IMR-90 (cell line): ENCODE measurements around the gene MACROD1. TPM values are rescaled to one million over a fixed set of nuclear protein-coding genes. Genes with fewer than 3 reads are reported as not detected.

Experiments used
- ATAC-seq: fragments of 200-7000 bp; cut with Tn5 transposase; 2 replicates; pipeline ENCODE4 v1.9.1; 2020; ENCODE audit warnings: low read depth, mild to moderate bottlenecking, moderate library complexity
- BruUV-seq: library from RNA; stranded (reverse); fragments of 400-500 nt; replicated peaks from 2 replicates; lab custom pipeline; 2021; lab: Mats Ljungman, UMichigan
- CTCF ChIA-PET: fragments of 300-600 bp; formaldehyde crosslinking; extraction: SDS; loops from one replicate; lab custom pipeline; 2021; ENCODE audit warnings: antibody characterized with exemption; lab: Yijun Ruan, JAX
- POLR2A ChIA-PET: fragments of 300-600 bp; sonication (Branson Sonifier 250); formaldehyde crosslinking; loops from one replicate; lab custom pipeline; 2022; ENCODE audit warnings: antibody characterized with exemption; ENCODE audit not compliant: unreplicated experiment; lab: Charles Lee
- DNase-seq: peaks from one replicate; pipeline ENCODE4 v3.0.0; 2013
- H2AFZ ChIP-seq: replicated peaks from 2 replicates; pipeline ENCODE3; 2013; ENCODE audit warnings: low read length, mild to moderate bottlenecking; ENCODE audit not compliant: poor library complexity
- H2AK5ac ChIP-seq: 2 replicates; pipeline ENCODE4 v1.6.1; 2013; ENCODE audit warnings: low read depth, low read length, inconsistent platforms
- H2AK9ac ChIP-seq: replicated peaks from 2 replicates; pipeline ENCODE3; 2013; ENCODE audit warnings: mild to moderate bottlenecking, low read depth, low read length, moderate library complexity; ENCODE audit not compliant: poor library complexity
- H2BK120ac ChIP-seq: 2 replicates; pipeline ENCODE4 v1.6.1; 2013; ENCODE audit warnings: low read depth, low read length, inconsistent platforms
- H2BK15ac ChIP-seq: 3 replicates; pipeline ENCODE4 v1.6.1; 2013; ENCODE audit warnings: low read depth, low read length, inconsistent platforms
- H2BK20ac ChIP-seq: 2 replicates; pipeline ENCODE4 v1.6.1; 2013; ENCODE audit warnings: low read depth, mild to moderate bottlenecking, inconsistent platforms, low read length, moderate library complexity
- H2BK5ac ChIP-seq: 2 replicates; pipeline ENCODE4 v1.6.1; 2013; ENCODE audit warnings: mild to moderate bottlenecking, low read depth, low read length, inconsistent platforms; ENCODE audit not compliant: poor library complexity, severe bottlenecking
- H3K14ac ChIP-seq: replicated peaks from 2 replicates; pipeline ENCODE4 v1.6.1; 2013; ENCODE audit warnings: low read depth, low read length, inconsistent platforms
- H3K18ac ChIP-seq: 2 replicates; pipeline ENCODE4 v1.6.1; 2013; ENCODE audit warnings: low read depth, low read length, control low read depth
- H3K23ac ChIP-seq: 2 replicates; pipeline ENCODE4 v1.6.1; 2013; ENCODE audit warnings: low read depth, low read length, inconsistent platforms
- H3K27ac ChIP-seq: 2 replicates; pipeline ENCODE4 v1.5.1; 2013; ENCODE audit warnings: mild to moderate bottlenecking, control low read depth, low read length; ENCODE audit not compliant: insufficient read depth
- H3K27me3 ChIP-seq: 2 replicates; pipeline ENCODE4 v1.6.1; 2013; ENCODE audit warnings: low read length; ENCODE audit not compliant: control insufficient read depth, insufficient read depth
- H3K36me3 ChIP-seq: 2 replicates; pipeline ENCODE4 v1.6.1; 2013; ENCODE audit warnings: low read length, mixed read lengths; ENCODE audit not compliant: control insufficient read depth, insufficient read depth
- H3K4ac ChIP-seq: 2 replicates; pipeline ENCODE4 v1.6.1; 2013; ENCODE audit warnings: low read depth, low read length, inconsistent platforms
- H3K4me1 ChIP-seq: 2 replicates; pipeline ENCODE4 v1.6.1; 2013; ENCODE audit warnings: low read length, mixed read lengths; ENCODE audit not compliant: control insufficient read depth, insufficient read depth
- H3K4me2 ChIP-seq: 2 replicates; pipeline ENCODE4 v1.6.1; 2013; ENCODE audit warnings: low read depth, mild to moderate bottlenecking, control low read depth, low read length, moderate library complexity
- H3K4me3 ChIP-seq: 2 replicates; pipeline ENCODE4 v1.5.1; 2013; ENCODE audit warnings: low read depth, mild to moderate bottlenecking, control low read depth, low read length, moderate library complexity; ENCODE audit not compliant: insufficient read depth
- H3K56ac ChIP-seq: 2 replicates; pipeline ENCODE4 v1.6.1; 2013; ENCODE audit warnings: low read length, inconsistent platforms; ENCODE audit not compliant: insufficient read depth; ENCODE audit errors: extremely low read depth
- H3K79me1 ChIP-seq, 2 experiments: 2 replicates each; pipeline ENCODE4 v1.6.1; 2013; ENCODE audit warnings: low read length in 2 of 2, inconsistent platforms in 1 of 2, low read depth in 1 of 2
- H3K9ac ChIP-seq: 2 replicates; pipeline ENCODE4 v1.6.1; 2013; ENCODE audit warnings: low read depth, low read length, control low read depth
- H3K9me1 ChIP-seq: 2 replicates; pipeline ENCODE4 v1.6.1; 2013; ENCODE audit warnings: low read length, inconsistent platforms; ENCODE audit not compliant: insufficient read depth
- H3K9me3 ChIP-seq: 2 replicates; pipeline ENCODE4 v1.6.1; 2013; ENCODE audit warnings: low read length; ENCODE audit not compliant: control insufficient read depth, insufficient read depth
- H4K20me1 ChIP-seq: 2 replicates; pipeline ENCODE4 v1.6.1; 2013; ENCODE audit warnings: low read length, inconsistent platforms; ENCODE audit not compliant: insufficient read depth
- H4K5ac ChIP-seq: 2 replicates; pipeline ENCODE4 v1.6.1; 2013; ENCODE audit warnings: mild to moderate bottlenecking, low read depth, low read length, control low read depth
- H4K8ac ChIP-seq, 2 experiments: 2 replicates each; pipeline ENCODE4 v1.6.1; 2013; ENCODE audit warnings: low read depth in 2 of 2, low read length in 2 of 2, control low read depth in 1 of 2, inconsistent platforms in 1 of 2
- H4K91ac ChIP-seq: 2 replicates; pipeline ENCODE4 v1.6.1; 2013; ENCODE audit warnings: low read depth, low read length, inconsistent platforms; ENCODE audit not compliant: insufficient read depth
- CEBPB ChIP-seq: IDR thresholded peaks from 2 replicates; pipeline ENCODE4 v1.6.1; 2012; ENCODE audit warnings: low read depth, low read length, improper control_type of control experiment
- CHD1 ChIP-seq: IDR thresholded peaks from 2 replicates; pipeline ENCODE4 v1.6.1; 2012; ENCODE audit warnings: low read depth, low read length, improper control_type of control experiment
- CTCF ChIP-seq: conservative IDR thresholded peaks from 2 replicates; pipeline ENCODE4 v1.5.1; 2012; ENCODE audit warnings: mild to moderate bottlenecking, low read depth, low read length, improper control_type of control experiment
- FOS ChIP-seq: fragments of 150-350 bp; IDR thresholded peaks from 2 replicates; pipeline ENCODE4 v1.6.1; 2016; ENCODE audit warnings: low read depth, low read length
- MAFK ChIP-seq: IDR thresholded peaks from 2 replicates; pipeline ENCODE4 v1.6.1; 2012; ENCODE audit warnings: low read depth, low read length, improper control_type of control experiment
- RAD21 ChIP-seq: IDR thresholded peaks from 2 replicates; pipeline ENCODE4 v1.6.1; 2012; ENCODE audit warnings: low read length, improper control_type of control experiment
- RFX5 ChIP-seq: IDR thresholded peaks from 2 replicates; pipeline ENCODE4 v1.8.0; 2012; ENCODE audit warnings: low read depth, mild to moderate bottlenecking, low read length, moderate library complexity
- WGBS, 2 experiments: methylation state at CpG; one replicate each; pipeline versions ENCODE4 v1.1.5 to v1.1.7; 2013; ENCODE audit warnings: missing lambda C conversion rate in 2 of 2; ENCODE audit not compliant: insufficient read length in 1 of 2; ENCODE audit errors: extremely low coverage in 2 of 2; 5-methylcytosine and 5-hydroxymethylcytosine counted together
- dilution Hi-C: fragments of 300-500 bp; cut with HindIII; formaldehyde crosslinking; loops from one replicate; pipeline ENCODE4 v1.14.3; 2018; ENCODE audit warnings: low sequenced_read_pairs; ENCODE audit not compliant: unreplicated experiment
- in situ Hi-C: fragments of 300-500 bp; cut with MboI; formaldehyde crosslinking; loops from 3 replicates; pipeline ENCODE4 v1.14.3; 2019; ENCODE audit warnings: low sequenced_read_pairs, inconsistent platforms, mixed read lengths
- intact Hi-C: fragments of 100-400 bp; cut with micrococcal nuclease; formaldehyde crosslinking; loops from 2 replicates; pipeline ENCODE4 v1.10.0; 2022
- polyA plus RNA-seq, 3 experiments: library from polyadenylated mRNA; depleted of rRNA; stranded (reverse); fragments of >200 nt; gene quantifications; 2 replicates each; pipeline ENCODE4 v1.2.3, GENCODE V29; 2012; ENCODE audit warnings: low replicate concordance in 1 of 3
- total RNA-seq: library from RNA; depleted of rRNA; stranded (reverse); fragments of >200 nt; gene quantifications from 2 replicates; pipeline ENCODE4 v1.2.3, GENCODE V29; 2012

The MACROD1 gene
- total and polyA plus RNA-seq, 2 of the 4 experiments (the other 2 are of a cell fraction): 2.5 to 9.3 TPM

- Histone ChIP-seq H3K79me1 (peaks cover 31 to 62% of the 10 kb centered on the region in 2 experiments), H3K27ac (no peak overlapping the region), H3K56ac (no peak overlapping the region), H3K14ac (no peak overlapping the region), H3K36me3 (peaks cover 77% of the 10 kb centered on the region), H2AK9ac (no peak overlapping the region), H3K4ac (no peak overlapping the region), H3K27me3 (no peaks in the 10 kb centered on the region), H2AFZ (no peak overlapping the region), H3K4me1 (no peaks in the 10 kb centered on the region), H3K4me3 (no peak overlapping the region), H3K4me2 (no peak overlapping the region), H2BK120ac (no peak overlapping the region), H2AK5ac (no peak overlapping the region), H3K18ac (no peak overlapping the region), H4K91ac (no peak overlapping the region), H3K9me1 (no peaks in the 10 kb centered on the region; the same call in 1 of the 2 replicates), H3K9me3 (no peaks in the 10 kb centered on the region), H3K9ac (no peak overlapping the region), H4K5ac (no peak overlapping the region), H4K20me1 (peaks cover 9% of the 10 kb centered on the region; the same call in 1 of the 2 replicates), H2BK5ac (no peak overlapping the region), H4K8ac (no peak overlapping the region), H3K23ac (no peak overlapping the region), H2BK20ac (no peak overlapping the region), H2BK15ac (no peak overlapping the region)
- intact Hi-C loops (no loop called here), dilution Hi-C loops (no loop called here), in situ Hi-C loops (no loop called here)
- no CpG with 5 or more reads among the region's 2 CpGs for WGBS, 2 experiments
- POLR2A ChIA-PET: no interaction called here
- BruUV-seq: no TSS peak
- DNase-seq (no peak), ATAC-seq (no peak)
- TF ChIP-seq CEBPB: no peak
- no peak for TF ChIP-seq MAFK
- no peak for TF ChIP-seq RFX5
- TF ChIP-seq CTCF: no peak
- no peak for TF ChIP-seq FOS
- TF ChIP-seq RAD21: no peak
- TF ChIP-seq CHD1: no peak
- CTCF ChIA-PET: no interaction called here
Observed at GRCh38 chr11:64198511-64198910, 32.6 kb upstream of the MACROD1 start.
